NCI-H187 treated with DMSO at 0.1 percent for 48 hours (cell line): ENCODE measurements around the gene PRRC2B.
"Not testable (repeated sequence)": the region's sequence is repeated elsewhere in the genome, so short reads cannot be mapped to it uniquely, and the experiment has no call there.

Experiments used
- DNase-seq: peaks from one replicate; lab custom pipeline; 2025; lab: John Stamatoyannopoulos, UW

Gene PRRC2B

GRCh38 chr9:131487001-131487400 lies 93.1 kb downstream of the PRRC2B start:
- no peak for DNase-seq

- DNase-seq = no peak
Measured at GRCh38 chr9:131487621-131488031, 93.7 kb downstream of the PRRC2B start.

GRCh38 chr9:131490514-131490913 lies 96.6 kb downstream of the PRRC2B start:
- no peak for DNase-seq

- DNase-seq = no peak
Measured at GRCh38 chr9:131491001-131491710, 97.3 kb downstream of the PRRC2B start.

GRCh38 chr9:131492070-131492469 lies 98.2 kb downstream of the PRRC2B start:
- DNase-seq = no peak

GRCh38 chr9:131494296-131494870 lies 100.5 kb downstream of the PRRC2B start:
- DNase-seq = no peak

GRCh38 chr9:131495785-131496184 lies 101.9 kb downstream of the PRRC2B start:
- no peak for DNase-seq

- DNase-seq = no peak
Measured at GRCh38 chr9:131496844-131497405, 103.0 kb downstream of the PRRC2B start.

GRCh38 chr9:131499254-131499767 lies 105.4 kb downstream of the PRRC2B start:
- no peak for DNase-seq

GRCh38 chr9:131500377-131500776 lies 106.5 kb downstream of the PRRC2B start:
- no peak for DNase-seq

GRCh38 chr9:131500939-131501541 lies 107.2 kb downstream of the PRRC2B start:
- DNase-seq = no peak

- DNase-seq = peak; percentile 28
Measured at GRCh38 chr9:131502781-131503625, 109.1 kb downstream of the PRRC2B start, which contains the start of gene POMT1. POMT1 (plus strand) TSS chr9:131502918; CDS start chr9:131504219, 1,301 bp downstream.

- DNase-seq = no peak
Measured at GRCh38 chr9:131503626-131504465, 110.0 kb downstream of the PRRC2B start.

- DNase-seq = no peak
Measured at GRCh38 chr9:131505012-131505411, 111.1 kb downstream of the PRRC2B start.

- no peak for DNase-seq
Measured at GRCh38 chr9:131511416-131511815, 117.5 kb downstream of the PRRC2B start.

- no peak for DNase-seq
Measured at GRCh38 chr9:131511880-131512279, 118.0 kb downstream of the PRRC2B start.

- no peak for DNase-seq
Measured at GRCh38 chr9:131513177-131513576, 119.3 kb downstream of the PRRC2B start.

GRCh38 chr9:131515559-131516031 lies 121.7 kb downstream of the PRRC2B start:
- not testable (repeated sequence) for DNase-seq

- DNase-seq = no peak
Measured at GRCh38 chr9:131516100-131516499, 122.2 kb downstream of the PRRC2B start.

- no peak for DNase-seq
Measured at GRCh38 chr9:131516930-131517329, 123.0 kb downstream of the PRRC2B start.

- no peak for DNase-seq
Measured at GRCh38 chr9:131517761-131518190, 123.9 kb downstream of the PRRC2B start.
